ENCODE results near the gene NDUFS2.
A peak's percentile ranks its signal among the peaks of the same experiment; 100 is the strongest.

NDUFS2 gene

DNA sequence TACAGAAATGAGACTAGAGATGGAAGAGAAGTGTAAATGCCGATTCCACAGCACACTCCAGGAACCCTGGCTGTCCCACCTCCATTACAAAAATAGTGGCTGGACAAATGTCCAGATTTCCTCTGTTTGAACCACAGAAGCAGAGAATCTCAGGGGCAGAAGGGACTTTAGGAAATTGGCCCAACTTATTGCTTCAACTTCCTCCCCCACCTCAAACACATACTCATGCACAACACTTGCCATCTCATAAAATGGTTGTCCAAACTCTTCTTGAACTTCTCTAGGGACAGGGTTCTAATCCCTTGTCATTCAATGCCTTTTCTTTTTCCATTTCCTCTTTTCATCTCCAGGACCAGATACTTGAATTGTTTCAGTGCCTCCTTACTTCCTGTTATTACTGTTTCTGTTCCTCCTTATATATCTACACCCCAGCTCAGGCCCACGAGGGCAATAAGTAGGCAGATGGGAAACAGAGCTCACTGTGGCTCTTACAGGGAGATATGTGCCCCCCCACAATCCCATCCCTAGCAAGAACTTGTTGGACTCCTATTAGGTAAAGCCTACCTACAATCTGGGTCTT is 16.3 kb upstream of the NDUFS2 start:
- Histone ChIP-seq H3K27ac (peak overlapping the region; percentile 89), H3K27me3 (no peaks in the 10 kb centered on the region)
- TF ChIP-seq CTCF (IDR thresholded peaks at IDR 0.05), result no peak

DNA sequence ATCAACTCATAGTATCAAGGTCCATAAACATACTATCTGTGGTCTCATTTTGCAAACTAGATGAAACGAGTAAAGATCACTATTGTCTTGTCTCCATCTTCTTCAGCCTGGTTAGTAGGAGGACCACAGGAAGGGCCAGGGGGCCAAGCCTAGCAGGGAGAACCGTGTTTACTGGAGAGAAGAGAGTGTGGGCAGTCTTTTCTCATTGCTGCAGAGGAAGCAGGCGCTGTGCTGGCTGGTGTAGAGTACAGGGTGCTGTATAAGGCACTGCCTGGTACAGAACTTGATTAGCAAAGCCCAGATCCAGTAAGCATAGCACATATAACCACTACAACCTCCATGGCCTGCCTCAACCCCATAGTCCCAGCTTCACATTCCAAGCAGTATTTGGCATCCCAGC is 14.9 kb upstream of the NDUFS2 start:
- Histone ChIP-seq H3K27ac (no peak overlapping the region), H3K36me3 (no peaks in the 10 kb centered on the region), H3K4me3 (ENCODE audit: low read depth in 1 of 2, low read length in 1 of 2) (no peak overlapping the region), H3K9me3 (no peaks in the 10 kb centered on the region), H3K27me3 (no peaks in the 10 kb centered on the region), H3K4me1 (ENCODE audit: control insufficient read depth in 1 of 2, insufficient read depth in 1 of 2, low read depth in 1 of 2, low read length in 1 of 2) (peaks cover 28 to 29% of the 10 kb centered on the region in 2 experiments)
- TF ChIP-seq CTCF (IDR thresholded peaks at IDR 0.05), result no peak

More for the DNA sequence above, 16.3 kb upstream of the NDUFS2 start:
- Histone ChIP-seq H3K9me3 (no peaks in the 10 kb centered on the region), H3K4me3 (ENCODE audit: low read depth in 1 of 2, low read length in 1 of 2) (peak overlapping the region in 1 of 2 experiments; percentile 31), H3K4me1 (ENCODE audit: control insufficient read depth in 1 of 2, insufficient read depth in 1 of 2, low read depth in 1 of 2, low read length in 1 of 2) (peaks cover 24 to 28% of the 10 kb centered on the region in 2 experiments), H3K36me3 (no peaks in the 10 kb centered on the region)

DNA sequence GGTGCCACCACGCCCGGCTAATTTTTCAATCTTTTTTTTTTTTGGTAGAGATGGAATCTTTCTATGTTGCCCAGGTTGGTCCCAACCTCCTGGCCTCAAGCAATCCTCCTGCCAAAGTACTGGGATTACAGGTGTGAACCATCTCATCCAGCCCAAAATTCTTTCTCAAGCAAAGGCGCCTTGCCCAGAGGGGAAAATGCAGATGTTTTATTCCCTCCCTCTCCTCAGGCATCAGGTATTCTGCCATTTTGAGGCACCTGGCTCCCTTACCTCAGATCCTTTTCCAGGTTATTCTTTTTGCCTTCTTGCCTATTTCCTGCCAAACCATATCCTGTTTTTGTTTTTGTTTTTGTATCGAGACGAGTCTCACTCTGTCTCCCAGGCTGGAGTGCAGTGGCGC is 13.8 kb upstream of the NDUFS2 start:
- Histone ChIP-seq H3K36me3 (no peaks in the 10 kb centered on the region), H3K4me3 (ENCODE audit: low read depth in 1 of 2, low read length in 1 of 2) (no peak overlapping the region), H3K27me3 (no peaks in the 10 kb centered on the region), H3K9me3 (no peaks in the 10 kb centered on the region), H3K4me1 (ENCODE audit: control insufficient read depth in 1 of 2, insufficient read depth in 1 of 2, low read depth in 1 of 2, low read length in 1 of 2) (peaks cover 29 to 33% of the 10 kb centered on the region in 2 experiments), H3K27ac (no peak overlapping the region)
- TF ChIP-seq CTCF (IDR thresholded peaks at IDR 0.05), result no peak

DNA sequence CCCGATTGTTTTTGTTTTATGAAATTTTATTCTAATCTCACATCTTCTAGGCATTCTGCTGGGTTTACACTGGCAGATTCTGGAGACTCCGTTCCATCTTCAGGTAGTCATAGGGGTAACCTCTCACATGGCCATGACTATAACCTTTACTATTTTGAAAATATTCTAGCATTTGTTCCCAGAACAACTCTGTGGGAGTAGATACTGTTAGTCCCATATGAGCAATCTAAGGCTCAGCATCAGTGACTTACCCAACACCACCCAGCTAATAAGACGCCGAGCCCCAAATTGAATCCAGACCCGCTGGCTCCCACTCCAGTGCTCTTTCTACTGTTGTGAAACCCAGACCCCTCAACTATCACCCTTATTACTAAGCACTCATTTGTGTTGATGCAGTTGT is 13.1 kb upstream of the NDUFS2 start:
- peaks cover 28 to 33% of the 10 kb centered on the region in 2 experiments for H3K4me1 ChIP-seq (ENCODE audit: control insufficient read depth in 1 of 2, insufficient read depth in 1 of 2, low read depth in 1 of 2, low read length in 1 of 2)
- H3K4me3 ChIP-seq (ENCODE audit: low read depth in 1 of 2, low read length in 1 of 2), result no peak overlapping the region
- TF ChIP-seq CTCF (IDR thresholded peaks at IDR 0.05), result no peak
- no peaks in the 10 kb centered on the region for H3K36me3 ChIP-seq
- H3K27me3 ChIP-seq, result no peaks in the 10 kb centered on the region
- H3K9me3 ChIP-seq, result no peaks in the 10 kb centered on the region
- no peak overlapping the region for H3K27ac ChIP-seq

DNA sequence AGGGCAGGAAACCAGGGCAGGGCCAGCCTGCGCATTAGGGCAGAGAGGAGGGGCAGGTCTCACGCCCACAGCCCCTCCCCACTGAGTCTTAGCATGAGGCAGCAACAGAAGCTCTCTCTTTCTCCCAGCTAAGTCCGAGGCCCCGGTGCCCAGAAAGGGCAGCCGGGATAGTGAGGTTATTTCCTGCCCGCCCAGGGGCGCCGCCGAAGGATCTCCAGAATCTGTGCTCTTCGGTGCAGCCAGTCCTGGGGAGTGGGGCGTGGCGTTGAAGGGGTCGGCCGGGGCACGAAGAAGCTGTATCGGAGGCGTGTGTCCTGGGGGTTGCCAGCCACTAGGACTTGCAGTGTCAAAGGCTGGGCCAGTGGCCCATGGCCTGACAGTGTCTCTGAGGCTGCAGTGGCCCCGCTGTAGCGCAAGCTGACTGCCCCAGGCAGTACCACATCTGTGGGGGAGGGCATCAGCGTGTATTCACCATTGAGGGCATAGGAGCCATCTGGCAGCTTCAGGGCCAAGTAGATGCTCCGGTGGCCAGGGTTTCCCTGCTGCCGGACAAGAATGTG is 11.1 kb upstream of the NDUFS2 start:
- Histone ChIP-seq H3K36me3 (no peaks in the 10 kb centered on the region), H3K4me1 (ENCODE audit: control insufficient read depth in 1 of 2, insufficient read depth in 1 of 2, low read depth in 1 of 2, low read length in 1 of 2) (peaks cover 8 to 14% of the 10 kb centered on the region in 2 experiments), H3K27me3 (no peaks in the 10 kb centered on the region), H3K9me3 (no peaks in the 10 kb centered on the region), H3K27ac (no peak overlapping the region), H3K4me3 (ENCODE audit: low read depth in 1 of 2, low read length in 1 of 2) (no peak overlapping the region)
- no peak for TF ChIP-seq CTCF (IDR thresholded peaks at IDR 0.05)
